Dedifferentiated amniotic fluid mesenchymal stem cell (primary cell): Measurements from ENCODE around the gene ANKRD33B.

ENCODE experiments used
- DNase-seq: peaks from one replicate; pipeline ENCODE4 v3.0.0-alpha.2; 2016; ENCODE audit errors: extremely low spot score

ANKRD33B gene

DNA sequence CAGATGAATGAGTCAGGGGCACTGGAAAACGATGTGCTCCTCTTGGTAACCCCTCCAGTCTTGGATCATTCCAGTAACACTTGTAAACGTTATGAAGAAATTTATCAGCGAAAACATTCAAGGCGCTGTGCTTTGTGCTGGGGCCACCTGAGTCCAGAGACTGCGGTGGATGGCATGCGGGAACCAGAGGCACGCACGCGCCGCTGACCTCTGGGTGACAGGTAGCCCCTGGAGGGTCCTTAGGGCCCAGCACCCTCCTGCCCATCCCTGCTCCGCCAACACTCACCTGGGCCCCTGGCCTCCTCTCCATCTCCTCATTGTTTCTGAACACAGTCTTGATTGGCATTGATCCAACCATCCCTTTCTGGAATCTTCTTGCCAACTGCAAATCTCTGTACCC is 110.2 kb downstream of the ANKRD33B start:
- DNase-seq, result no peak

DNA sequence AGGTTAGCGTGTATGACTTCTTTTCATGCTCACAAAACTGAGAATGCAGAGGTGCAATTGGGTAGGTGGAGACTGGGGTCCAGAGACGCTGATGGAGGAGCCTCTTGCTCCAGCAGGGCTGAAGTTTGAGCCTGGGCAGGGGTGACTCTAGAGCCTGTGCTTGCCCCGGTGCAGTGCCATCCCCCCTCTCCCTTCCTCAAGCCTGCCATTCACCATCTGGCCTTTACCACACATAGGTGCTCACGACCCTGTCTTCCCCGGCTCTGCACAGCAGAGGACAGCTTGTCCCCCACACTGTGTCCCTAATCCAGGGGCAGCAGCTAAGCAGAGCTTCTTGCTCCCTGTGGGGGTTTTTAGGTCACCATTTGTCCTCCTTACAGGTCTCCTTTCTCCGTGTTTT is 110.7 kb downstream of the ANKRD33B start:
- DNase-seq, result no peak

DNA sequence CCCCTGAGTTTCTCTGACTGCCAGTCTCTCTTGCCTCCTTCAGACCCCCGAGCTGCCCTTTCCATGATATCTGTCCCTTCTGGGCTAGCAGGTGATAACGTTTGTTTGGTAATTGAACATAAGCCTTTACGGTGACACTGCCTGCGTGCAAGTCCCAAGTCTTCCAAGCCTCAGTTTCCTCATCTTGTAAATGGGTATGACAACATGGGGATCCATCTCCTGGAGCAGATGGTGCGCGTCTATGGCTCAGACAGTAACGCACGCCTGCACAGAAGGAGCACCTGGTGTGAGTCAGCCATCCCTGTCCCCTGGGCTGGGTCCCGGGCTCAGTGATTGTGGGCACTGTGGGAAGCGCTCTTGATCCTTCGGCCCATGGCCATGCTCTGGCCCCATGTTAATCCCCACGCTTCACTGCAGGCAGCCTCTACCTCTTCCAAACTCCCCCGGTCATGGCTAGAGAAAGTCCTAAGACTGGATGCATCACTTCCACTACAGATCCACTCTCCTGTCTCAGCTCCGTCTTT is 111.4 kb downstream of the ANKRD33B start:
- DNase-seq, result no peak

DNA sequence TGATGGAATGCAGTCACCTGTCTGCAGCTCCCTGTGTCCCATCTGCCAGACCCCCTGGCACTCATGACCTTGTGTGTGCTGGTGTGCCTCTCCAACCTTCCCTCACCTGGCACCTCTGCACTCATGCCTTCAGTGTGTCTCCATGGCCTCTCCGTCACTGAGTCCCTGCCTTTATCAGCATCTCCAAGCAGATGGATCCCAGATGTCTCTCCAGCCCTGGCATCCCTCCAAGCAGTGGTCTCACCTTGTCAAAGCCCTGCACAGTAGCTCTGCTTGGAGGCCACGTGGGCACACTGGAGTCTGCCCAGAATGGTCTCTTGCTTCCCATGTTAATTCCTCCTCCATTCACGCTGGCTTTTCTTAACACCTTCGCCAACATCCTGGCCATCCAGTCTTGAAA is 112.4 kb downstream of the ANKRD33B start:
- no peak for DNase-seq

DNA sequence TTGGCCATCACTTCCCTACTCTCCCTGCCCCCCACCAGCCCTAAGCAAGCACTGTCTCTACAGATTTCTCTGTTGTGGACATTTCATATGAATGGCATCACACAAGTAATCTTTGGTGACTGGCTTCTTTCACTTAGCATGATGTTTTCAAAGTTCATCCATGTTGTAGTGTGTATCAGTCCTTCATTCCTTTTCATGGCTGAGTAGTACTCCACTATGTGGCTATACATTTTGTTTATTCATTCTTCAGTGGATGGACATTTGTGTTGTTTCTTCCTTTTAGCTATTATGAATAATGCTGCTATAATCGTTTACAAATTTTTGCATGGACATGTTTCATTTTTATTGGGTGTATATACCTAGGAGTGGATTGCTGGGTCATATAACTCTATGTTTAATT is 113.1 kb downstream of the ANKRD33B start:
- no peak for DNase-seq

DNA sequence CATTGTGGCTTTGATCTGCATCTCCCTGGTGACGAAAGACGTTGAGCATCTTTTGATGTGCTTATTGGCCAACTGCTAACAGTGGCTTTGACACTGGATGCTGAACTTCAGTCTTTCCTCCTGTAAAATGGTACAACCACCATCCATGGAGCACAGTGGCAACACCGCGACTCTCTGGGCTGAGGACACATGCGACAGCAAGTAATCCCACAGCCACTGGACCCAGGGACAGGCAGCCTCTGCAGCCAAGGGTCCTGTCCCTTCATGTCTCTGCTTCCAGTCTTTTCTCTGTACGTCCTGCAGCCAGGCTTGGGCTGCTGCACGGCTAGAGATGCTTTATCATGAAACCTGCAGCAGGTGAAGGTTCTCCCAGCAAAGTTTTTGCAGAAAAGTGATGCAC is 113.7 kb downstream of the ANKRD33B start:
- no peak for DNase-seq

DNA sequence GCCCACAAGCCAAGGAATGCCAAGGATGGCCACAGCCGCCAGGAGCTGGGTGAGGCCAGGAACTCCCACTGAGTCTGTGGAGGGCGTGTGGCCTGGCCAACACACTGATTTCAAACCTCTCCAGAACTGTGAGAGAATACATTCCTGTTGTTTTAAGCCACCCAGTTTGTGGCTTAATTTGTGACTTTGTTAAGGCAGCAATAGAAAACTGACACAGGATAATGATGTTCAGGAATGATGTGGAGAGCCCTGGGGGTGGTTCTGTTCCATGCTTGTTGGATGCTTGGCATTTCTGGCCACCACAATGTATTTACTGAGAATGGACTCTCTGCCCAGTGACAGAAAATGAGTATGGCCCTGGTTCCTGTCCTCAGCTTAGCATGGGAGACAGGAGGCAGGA is 114.4 kb downstream of the ANKRD33B start:
- peak; percentile 46 for DNase-seq

DNA sequence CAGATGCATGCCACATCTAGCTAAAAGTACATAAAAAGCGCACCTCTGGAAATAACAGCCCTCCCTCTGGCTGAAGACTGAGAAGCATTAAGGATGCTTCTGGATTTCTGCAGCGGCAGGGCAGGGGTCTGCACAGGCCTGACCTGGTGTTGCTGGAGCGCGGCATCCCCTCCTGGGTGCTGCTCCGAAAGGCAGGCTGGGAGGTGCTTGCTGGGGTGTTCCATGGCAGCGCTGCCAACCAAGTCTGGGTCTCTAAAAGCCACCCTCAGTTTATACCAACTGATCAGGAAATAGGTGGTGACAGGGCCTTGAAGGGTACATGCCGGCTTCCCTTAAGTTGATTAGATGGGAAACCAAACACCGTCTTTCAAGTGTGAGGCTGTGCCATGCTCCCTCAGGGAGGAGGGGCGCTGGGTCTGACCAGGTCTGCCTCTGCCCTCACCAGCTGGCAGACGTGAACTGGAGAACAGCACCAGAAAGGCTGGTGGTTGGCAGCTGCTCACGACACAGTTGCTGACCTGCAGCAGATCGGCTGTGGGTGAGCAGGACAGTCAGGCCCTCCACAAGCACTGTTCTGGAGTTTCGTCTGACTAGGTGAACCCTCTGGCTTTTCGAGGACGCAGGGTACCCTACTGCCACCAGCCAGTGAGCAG is 115.6 kb downstream of the ANKRD33B start:
- no peak for DNase-seq

DNA sequence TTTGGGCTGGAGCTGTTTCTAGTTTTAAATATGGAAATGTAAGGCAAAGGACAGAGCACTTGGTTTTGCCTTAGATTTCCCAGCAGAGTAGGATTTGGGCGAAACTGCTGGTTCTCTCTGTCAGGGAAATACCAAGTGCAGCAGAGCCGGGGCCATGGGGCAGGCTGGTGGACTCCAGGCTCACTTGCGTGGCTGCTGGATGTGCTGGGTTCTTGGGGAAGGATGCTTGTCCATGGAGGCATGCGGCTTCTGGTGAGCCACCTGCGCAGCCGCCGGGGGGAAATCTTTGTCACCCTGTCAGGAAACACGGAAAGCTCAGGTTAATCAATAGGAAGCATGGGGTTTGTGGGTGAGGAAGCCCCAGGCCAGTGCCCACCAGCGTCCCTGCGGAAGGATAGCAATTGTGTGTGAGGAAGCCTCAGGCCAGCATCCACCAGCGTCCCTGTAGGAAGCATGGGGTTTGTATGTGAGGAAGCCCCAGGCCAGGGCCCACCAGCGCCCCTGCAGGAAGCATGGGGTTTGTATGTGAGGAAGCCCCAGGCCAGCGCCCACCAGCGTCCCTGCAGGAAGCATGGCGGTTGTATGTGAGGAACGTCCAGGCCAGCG is 117.1 kb downstream of the ANKRD33B start:
- no peak for DNase-seq

DNA sequence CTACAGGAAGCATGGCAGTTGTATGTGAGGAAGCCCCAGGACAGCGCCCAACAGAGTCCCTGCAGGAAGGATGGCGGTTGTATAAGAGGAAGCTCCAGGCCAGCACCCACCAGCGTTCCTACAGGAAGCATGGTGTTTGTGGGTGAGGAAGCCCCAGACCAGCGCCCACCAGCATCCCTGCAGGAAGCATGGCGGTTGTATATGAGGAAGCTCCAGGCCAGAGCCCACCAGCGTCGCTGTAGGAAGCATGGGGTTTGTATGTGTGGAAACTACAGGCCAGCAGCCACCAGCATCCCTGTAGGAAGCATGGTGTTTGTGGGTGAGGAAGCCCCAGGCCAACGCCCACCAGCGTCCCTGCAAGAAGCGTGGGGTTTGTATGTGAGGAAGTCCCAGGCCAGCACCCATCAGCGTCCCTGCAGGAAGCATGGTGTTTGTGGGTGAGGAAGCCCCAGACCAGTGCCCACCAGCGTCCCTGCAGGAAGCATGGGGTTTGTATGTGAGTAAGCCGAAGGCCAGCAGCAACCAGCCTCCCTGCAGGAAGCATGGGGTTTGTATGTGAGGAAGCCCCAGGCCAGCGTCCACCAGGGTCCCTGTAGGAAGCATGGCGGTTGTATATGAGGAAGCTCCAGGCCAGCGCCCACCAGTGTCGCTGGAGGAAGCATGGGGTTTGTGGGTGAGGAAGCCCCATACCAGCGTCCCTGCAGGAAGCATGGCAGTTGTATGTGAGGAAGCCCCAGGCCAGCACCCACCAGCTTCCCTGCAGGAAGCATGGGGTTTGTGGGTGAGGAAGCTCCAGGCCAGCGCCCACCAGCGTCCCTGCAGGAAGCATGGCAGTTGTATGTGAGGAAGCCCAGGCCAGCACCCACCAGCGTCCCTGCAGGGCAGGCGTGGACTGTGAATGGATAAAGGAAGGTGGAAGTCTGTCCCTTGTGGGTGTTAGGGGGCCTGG is 118.1 kb downstream of the ANKRD33B start:
- no peak for DNase-seq

DNA sequence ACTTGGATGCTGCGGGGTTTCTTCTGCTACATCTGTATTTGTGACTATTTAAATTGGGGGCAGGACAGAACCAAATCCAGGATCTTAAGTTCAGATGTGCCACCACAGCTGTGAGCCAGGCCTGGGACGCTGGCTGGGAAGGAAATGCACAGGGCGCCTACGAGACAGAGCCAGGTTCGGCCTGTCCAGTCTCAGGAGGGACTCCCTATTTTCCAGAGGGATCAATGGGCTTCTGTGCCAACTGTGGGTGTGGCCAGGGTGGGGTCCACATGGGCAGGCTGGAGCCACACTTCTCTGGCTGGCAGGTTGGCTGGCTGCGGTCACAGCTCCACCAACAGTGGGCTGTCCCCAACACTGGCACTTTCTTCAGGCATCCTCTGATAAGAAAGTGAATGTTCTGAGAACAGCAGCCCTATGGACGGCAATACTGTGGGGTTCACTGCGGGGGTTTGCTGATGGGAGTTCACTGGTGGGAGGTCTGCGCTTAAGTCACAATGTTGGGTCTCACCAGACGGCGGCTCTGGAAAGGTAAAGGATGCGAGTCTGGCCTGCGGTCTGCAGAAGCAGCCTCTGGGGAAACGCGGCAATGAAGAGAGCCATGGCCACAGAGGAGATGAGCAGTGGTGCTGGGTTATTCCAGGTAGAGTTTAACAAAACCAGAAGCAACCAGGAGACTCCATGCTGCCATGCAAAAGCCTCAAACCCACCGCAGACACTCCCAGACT is 119.1 kb downstream of the ANKRD33B start:
- DNase-seq, result no peak

DNA sequence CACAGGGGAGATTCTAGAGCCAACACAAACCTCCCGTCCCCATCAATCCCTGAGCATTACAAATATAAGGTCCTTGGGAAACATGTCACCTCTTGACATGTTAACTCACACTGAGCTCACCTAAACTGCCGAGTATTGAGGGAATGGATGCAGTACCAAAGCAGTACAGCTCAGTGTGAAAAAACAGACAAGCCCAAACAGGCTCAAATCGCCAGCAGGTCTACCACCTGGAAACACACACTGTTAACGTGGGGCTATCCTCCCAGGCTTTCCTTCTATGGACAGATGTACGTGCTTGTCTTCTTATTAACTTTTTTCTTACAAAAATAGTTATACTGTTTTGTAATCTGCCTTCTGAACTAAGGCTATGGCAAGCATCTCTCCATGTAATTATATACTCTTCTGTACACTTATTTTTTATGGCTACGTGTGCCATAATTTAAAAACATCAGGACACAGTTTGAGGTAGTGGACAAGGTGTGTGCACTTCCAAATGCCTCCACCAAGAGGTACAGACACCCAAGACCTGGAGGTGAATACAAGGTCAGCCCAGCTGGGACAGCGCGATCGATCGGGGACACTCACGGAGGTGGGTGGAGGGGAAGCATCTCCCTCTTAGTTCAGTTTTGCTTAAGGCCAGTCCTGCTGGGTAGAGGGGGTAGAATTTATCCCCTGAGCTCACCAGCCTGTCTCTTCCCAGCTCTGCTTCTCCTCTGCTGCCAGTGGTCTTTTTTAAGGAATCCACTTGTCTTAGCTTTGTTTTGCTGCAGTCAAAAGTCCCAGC is 120.6 kb downstream of the ANKRD33B start:
- DNase-seq, result no peak

DNA sequence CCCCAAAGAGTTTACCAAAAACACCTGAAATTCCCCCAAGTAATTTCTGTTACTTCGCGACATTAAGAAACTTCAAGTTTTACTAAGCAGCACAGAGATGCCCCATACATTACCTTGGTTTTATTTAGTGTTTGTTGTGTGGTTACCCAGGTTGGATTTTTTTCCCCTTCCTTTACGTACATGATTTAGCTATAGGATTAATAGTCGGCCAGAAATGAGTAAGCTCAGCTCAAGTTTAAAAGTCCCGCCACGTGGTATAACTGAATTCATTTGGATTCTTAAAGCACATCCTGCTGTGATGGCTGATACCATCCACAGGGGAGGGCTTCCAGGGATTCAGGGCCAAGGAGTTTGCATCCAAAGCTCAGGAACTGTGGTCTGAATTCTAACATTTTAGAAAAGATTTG is 121.2 kb downstream of the ANKRD33B start:
- DNase-seq, result no peak

DNA sequence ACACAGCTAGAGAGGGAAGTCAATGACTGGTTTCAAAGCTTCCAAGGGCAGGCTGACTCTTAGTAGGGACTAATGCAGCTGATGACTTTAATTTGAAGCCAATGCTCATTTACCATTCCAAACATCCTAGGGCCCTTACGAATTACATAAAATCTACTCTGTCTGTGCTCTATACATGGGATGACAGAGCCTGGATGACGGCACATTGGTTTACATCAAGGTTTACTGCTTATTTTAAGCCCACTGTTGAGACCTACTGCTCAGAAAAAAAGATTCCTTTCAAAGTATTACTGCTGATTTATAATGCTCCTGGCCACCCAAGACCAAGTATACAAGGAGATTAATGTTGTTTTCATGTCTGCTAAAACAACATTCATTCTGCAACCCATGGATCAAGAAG is 123.0 kb downstream of the ANKRD33B start:
- DNase-seq, result no peak

DNA sequence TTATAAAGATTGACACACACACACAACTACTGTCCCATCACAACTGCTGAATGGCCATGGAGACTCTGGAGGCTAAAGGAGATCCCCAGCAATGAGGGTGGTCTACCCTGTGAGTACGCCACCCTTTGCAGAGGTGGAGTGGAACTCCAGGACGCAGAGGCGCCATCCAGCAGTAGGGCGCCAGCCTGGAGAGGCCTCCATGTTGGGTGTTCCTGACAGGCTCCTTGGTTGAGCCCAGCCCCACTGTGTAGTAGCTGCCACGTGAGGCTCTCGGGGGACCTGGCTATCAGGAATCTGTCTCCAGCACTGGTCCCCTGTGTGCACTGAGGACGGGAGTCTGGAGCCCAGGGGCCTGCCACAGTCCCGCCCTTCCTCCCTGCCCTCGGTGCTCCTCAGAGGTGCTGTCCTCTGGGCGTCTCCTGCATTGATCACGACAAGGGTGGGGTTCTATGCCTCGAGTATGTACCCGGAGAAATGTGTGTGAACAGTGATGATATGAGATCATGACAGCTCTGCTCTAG is 124.8 kb downstream of the ANKRD33B start:
- DNase-seq, result no peak

DNA sequence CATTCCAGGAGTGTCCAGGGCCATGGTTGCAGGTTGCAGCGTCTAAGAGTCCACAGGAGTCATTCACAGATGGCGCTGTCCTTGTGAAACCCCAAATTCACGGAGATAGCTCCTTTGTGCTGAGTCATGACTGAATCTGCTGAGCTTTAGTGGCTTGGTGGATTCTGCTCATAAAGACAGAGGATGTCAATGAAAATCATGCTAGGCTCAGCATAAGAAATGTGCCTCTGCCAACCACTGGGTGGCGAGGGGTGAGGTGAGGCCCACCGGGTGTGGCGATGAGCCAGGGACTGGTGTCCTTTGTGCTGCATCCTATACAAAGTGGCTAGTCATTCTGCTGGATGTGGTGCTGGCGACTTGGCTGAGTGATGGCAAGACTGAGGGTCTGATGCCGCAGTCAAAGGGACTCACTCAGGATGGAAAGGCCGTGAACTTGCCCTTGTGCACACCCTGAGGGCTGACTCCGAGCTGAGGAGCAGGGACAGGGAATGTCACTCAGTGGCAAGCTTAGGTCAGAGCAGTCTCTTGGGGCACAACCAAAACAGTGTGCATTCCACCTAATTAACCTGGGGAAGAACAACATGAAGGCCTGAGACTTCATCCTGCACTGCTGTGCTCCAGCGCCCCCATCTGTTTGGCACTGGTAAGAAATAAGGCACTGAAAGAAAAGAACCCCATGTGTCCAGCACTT is 125.7 kb downstream of the ANKRD33B start:
- no peak for DNase-seq

DNA sequence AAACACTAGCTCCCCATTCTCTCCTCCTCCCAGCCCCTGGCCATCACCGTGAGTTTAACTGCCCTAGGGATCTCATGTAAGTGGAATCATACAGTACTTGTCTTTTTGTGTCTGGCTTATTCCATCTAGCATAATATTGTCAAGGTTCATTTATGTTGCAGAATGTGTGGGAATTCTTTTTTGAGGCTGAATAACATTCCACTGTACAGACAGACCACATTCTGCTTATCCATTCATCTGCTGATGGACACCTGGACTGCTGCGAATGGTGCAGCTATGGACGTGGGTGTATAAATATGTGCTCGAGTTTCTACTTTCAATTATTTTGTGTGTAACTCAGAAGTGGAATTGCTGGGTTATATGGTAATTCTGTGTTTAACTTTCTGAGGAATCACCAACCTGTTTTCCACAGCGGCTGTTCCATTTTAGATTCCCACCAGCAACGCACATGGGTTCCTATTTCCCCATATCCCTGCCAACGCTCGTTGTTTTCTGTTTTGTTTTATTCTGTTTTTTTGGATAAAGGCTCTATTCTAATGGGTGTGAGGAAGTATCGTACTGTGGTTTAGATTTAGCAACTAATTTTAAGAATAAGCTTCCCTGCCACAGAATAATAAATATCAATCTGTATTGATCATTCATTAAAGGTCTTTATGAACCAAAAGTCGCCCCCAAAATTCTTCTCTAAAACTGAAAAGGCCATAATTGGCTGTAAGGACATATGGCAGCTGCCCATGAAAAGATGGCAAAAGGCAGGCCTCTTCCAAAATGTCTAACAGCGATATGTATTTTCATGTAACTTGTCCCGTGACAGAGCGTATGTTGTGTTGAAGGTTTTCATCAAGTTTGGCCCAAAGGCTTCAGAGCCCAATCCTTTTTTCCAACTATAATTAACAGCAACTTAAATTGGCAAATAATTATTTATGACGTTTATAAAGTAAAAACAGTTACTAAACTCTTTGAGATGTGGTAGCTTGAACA is 126.9 kb downstream of the ANKRD33B start:
- no peak for DNase-seq

DNA sequence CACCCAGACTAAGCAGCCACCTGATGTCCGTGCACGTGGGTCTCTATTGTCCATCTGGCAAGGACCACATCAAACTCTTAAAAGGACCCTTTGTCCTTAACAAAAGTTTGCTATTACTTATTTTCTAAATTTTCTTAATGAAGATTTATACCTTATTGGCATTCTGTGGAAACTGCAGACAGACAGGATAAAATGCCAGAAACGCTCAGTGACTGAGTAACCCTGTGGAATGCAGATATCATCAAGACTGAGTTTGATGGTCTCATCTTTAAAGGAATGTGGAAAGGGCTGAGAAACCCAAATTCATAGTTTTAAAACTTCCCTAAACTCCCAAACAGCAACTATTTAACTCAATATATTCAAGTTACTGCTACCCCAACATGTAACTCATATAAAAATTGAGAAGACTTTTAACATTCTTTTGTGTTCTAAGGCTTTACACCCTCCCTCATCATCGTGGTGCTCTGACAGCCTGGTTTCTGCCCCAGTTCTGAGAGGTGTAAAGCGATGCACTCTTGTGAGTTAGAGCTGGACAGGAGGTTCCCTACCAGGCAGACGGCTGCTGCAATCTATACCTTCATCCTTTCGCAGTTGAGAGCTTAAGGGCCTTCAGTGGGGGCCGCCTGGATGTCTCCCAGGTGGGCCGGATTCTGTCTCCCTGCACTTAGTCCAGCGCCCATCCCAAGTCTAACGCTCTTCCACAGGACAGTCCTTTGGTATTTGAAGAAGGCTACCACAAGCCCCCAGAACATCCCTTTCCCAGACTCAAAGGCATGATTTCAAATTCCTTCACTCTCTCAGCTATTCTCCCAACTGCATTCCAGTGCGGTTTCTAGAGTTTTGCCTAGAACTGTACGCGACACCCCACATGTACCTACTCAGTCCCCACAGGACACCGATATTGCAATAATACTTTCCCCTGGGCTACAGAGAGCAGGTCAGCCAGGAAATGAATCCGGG is 128.2 kb downstream of the ANKRD33B start:
- peak; percentile 30 for DNase-seq
